ENCODE data around the gene MSL1.

Gene MSL1

DNA sequence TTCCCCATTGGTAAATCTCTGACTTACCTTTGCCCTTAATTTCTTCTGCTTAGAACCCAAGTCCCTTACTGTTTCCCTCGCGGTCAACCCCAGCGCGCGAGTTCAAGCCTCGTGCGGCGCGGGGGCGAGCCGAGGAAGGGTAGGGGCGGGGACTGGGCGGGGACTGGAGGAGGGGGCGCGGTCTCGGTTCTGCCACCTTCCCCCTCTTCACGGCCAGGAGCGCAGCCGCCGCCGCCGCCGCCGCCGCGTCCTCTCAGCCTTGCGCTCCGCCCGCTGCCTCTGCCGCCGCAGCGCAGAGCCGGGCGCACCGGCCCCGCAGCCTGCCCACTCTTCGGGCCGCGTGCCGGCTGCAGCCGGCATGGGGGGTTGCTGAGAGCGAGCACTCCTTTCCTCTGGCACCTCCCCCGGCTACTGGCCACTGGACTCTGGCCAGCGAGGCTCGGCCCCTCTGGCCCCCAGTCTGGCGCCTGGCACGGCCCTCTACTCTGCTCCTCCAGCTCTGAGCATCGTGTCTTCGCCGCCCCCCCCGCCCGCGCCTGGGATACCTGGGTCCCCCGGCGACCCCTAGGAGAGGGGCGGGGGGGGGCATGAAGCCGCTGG is 55.6 kb downstream of the MSL1 start, which contains the start of gene RAPGEFL1:
RAPGEFL1 (plus strand) TSS at position 196 of the 600 bp plus-strand sequence; CDS start at position 588, 392 bp downstream.
- DNase-seq, result peak; percentile 73

DNA sequence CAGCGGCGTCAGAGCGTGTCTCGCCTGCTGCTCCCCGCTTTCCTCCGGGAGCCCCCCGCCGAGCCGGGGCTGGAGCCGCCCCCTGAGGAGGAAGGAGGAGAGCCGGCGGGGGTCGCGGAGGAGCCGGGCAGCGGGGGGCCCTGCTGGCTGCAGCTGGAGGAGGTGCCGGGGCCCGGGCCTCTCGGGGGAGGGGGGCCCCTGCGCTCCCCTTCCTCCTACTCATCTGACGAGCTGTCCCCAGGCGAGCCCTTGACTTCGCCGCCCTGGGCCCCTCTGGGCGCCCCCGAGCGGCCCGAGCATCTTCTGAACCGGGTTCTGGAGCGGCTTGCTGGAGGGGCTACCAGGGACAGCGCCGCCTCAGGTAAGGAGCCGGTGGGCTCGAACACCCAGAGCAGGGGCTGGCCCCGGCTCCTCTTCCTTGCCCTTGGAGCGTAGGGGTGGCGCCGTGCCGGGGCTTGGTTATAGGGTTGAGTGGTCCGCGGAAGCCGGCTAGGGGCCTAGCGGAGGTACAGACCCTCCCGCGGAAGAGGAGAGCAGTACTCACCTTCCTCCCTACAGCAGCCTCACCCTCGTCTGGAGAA is 56.3 kb downstream of the MSL1 start:
- DNase-seq, result no peak

DNA sequence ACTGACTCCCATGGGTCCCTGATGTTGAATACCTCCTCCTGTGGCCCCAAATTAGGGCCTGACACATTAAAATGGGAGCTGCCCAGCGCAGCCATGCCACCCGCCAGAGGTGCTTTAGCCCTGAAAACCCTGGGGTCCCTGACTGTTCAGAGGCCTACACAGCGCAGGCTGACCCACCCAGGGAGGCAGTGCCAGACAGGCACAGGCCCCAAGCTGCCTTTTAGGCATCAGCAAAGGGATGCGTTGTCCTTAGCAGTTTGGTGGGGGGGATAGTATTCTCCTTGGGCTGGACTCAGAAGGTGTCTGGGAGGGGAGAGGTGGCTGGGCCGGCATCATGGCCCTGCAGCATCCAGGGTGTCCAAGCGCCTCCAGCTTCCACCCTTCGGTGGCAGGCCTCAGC is 56.9 kb downstream of the MSL1 start:
- DNase-seq, result no peak

DNA sequence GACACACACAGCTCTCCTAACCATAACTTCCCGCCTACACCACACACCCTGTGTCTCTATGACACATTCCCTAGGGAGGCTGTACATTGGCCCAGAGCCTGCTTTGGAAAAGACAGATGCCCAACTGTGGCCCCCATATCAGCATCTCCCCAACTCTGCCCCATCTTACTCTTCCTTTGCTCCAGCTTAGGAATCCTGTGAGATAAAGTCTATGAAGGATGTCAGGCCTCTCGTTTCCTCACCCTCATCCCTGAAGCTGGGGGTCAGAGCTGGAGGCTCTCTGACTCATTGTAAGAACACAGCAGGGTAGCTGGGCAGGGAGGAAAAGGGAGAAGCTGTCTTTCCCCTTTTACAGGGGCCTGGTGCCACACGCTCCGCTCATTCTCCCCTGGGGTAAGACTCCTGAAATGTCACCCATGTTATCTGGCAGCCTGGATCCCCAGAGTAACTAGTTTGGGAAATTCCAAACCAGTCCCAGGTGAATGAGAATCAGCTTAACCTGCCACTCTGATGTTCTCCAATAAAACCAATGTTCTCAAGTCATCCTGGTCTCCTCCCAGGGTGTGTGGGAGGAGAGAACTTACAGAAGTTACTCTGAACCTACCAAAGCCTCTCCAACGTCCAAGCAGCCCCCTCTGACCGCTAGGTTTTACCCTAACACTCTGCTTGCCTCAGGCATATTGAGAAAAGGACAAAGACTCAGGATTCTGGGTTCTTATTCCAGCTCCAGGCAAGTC is 58.3 kb downstream of the MSL1 start:
- no peak for DNase-seq

DNA sequence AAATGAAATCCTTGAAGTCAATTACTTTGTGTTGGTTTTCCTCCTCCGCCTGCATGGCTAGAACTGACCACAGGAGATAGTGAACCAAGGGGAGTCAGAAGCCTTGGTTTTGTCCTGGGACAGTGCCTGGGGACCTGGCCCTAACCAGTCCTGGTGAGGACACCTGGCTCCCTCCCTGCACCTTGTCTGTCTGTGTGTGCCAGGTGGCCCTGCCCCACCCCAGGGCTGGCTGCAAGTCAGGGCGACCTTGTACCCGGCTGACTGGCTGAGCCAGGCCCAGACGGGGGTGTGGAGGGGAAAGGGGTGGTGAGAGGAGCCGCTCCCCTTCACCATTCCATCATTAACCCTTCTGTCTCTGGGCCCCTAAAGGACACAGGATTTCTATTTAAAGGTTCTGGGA is 58.9 kb downstream of the MSL1 start:
- no peak for DNase-seq

DNA sequence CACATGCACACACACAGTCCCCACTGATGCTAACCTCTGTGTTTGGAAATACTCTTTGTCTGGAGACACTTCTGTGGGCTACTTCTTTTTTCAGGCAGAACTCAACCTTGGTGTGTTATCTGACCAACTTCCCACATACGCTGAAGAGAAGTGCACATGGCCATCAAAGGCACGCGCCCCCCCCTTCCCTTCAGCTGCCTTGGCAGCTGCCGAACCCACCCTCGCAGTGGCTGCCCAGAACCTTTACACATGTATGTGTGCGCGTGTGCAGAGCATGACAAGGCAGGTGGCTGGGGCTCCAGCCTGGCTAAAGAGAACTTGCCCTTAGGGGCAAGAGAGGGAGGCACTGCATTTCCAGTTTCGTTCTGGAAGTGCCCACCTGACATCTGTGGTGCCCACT is 59.4 kb downstream of the MSL1 start:
- no peak for DNase-seq

DNA sequence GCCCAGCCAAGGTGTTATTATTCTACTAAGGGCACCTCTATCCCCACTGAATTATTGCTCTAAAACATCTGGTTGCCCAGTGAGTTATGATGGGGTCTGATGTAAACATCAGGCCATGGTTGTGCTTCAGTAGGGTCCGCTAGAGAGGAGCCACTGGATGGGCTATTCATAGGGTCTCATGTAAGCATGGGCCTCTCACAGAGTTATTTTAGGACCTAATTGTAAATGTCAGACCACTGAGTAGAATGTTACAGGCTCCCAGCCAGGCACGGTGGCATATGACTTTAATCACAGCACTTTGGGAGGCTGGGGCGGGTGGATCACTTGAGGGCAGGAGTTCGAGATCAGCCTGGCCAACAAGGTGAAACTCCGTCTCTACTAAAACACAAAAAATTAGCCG is 60.8 kb downstream of the MSL1 start:
- DNase-seq, result no peak

Data from NCI-H1105 treated with DMSO at 0.1 percent for 48 hours (cell line).